Natural killer cell (primary cell): ENCODE measurements around the gene HDAC4. TPM values are rescaled to one million over a fixed set of nuclear protein-coding genes. Genes with fewer than 3 reads are reported as not detected.

Experiments used
- ATAC-seq, 3 donors: fragments of 150-1000 bp in 2 of 3; fragments of 200-7000 bp in 1 of 3; cut with Tn5 transposase; 1 replicate in 1 of 3; 2 replicates in 2 of 3; pipeline ENCODE4 v1.10.0; 2021; ENCODE audit warnings: mild to moderate bottlenecking in 2 of 3, moderate library complexity in 2 of 3
- DNase-seq, 2 donors: peaks; one replicate each; pipeline versions ENCODE4 v3.0.0 to v3.0.0-alpha.2; 2013 to 2021; ENCODE audit warnings: mixed read lengths in 1 of 2
- H3K27ac ChIP-seq: one replicate; pipeline ENCODE4 v1.5.1; 2013; ENCODE audit warnings: mild to moderate bottlenecking, low read length
- H3K27me3 ChIP-seq: one replicate; pipeline ENCODE4 v1.6.1; 2013; ENCODE audit warnings: low read length; ENCODE audit not compliant: control insufficient read depth, insufficient read depth
- H3K36me3 ChIP-seq: one replicate; pipeline ENCODE4 v1.6.1; 2013; ENCODE audit warnings: low read length; ENCODE audit not compliant: control insufficient read depth, insufficient read depth
- H3K4me1 ChIP-seq: one replicate; pipeline ENCODE4 v1.6.1; 2013; ENCODE audit warnings: low read length; ENCODE audit not compliant: control insufficient read depth, insufficient read depth
- H3K4me3 ChIP-seq: one replicate; pipeline ENCODE4 v1.5.1; 2013; ENCODE audit warnings: low read length
- H3K9me3 ChIP-seq: one replicate; pipeline ENCODE4 v1.6.1; 2013; ENCODE audit warnings: low read length; ENCODE audit not compliant: control insufficient read depth, insufficient read depth
- H3K27ac Mint-ChIP-seq, 2 donors: one replicate each; pipeline ENCODE4 v1.8.0; 2022; ENCODE audit warnings: mild to moderate bottlenecking in 2 of 2, mixed read lengths in 2 of 2, moderate library complexity in 1 of 2
- H3K27me3 Mint-ChIP-seq, 2 donors: one replicate each; pipeline ENCODE4 v1.8.0; 2022; ENCODE audit warnings: low read depth in 2 of 2, mixed read lengths in 2 of 2
- H3K36me3 Mint-ChIP-seq: one replicate; pipeline ENCODE4 v1.8.0; 2022; ENCODE audit warnings: mixed read lengths
- H3K4me1 Mint-ChIP-seq, 2 donors: one replicate each; pipeline ENCODE4 v1.8.0; 2022; ENCODE audit warnings: mixed read lengths in 2 of 2
- H3K4me3 Mint-ChIP-seq: one replicate; pipeline ENCODE4 v1.8.0; 2022; ENCODE audit warnings: mild to moderate bottlenecking, moderate library complexity, mixed read lengths
- H3K9me3 Mint-ChIP-seq, 2 donors: one replicate each; pipeline ENCODE4 v1.8.0; 2022; ENCODE audit warnings: mixed read lengths in 2 of 2
- CTCF ChIP-seq: fragments of 200-600 bp; IDR thresholded peaks from one replicate; pipeline ENCODE4 v1.8.0; 2022; ENCODE audit warnings: antibody characterized with exemption
- WGBS: methylation state at CpG from one replicate; pipeline ENCODE4 v1.1.7; 2013; ENCODE audit warnings: missing lambda C conversion rate; ENCODE audit not compliant: insufficient coverage; 5-methylcytosine and 5-hydroxymethylcytosine counted together
- intact Hi-C: fragments of 100-400 bp; cut with micrococcal nuclease; formaldehyde crosslinking; loops from one replicate; pipeline ENCODE4 v1.14.2; 2022
- total RNA-seq, 4 donors: library from RNA; stranded (reverse); fragments of 120-200 nt in 1 of 4; gene quantifications; one replicate each; pipeline versions ENCODE4 v1.2.3 to v1.2.4, GENCODE V29; 2013 to 2022

HDAC4 gene
- total RNA-seq, 3 donors from 2014 or later (not counting 1 experiment from before 2014, with no cell fraction given): 74.9 to 105 (median 100) TPM

- Mint-ChIP-seq H3K9me3 (no peaks in the 10 kb centered on the region), H3K27ac (no peak overlapping the region), H3K27me3 (peaks cover 15 to 32% of the 10 kb centered on the region in 2 donors), H3K4me1 (no peaks in the 10 kb centered on the region), H3K36me3 (no peaks in the 10 kb centered on the region), H3K4me3 (no peak overlapping the region)
- Histone ChIP-seq H3K36me3 (no peaks in the 10 kb centered on the region), H3K27ac (no peak overlapping the region), H3K27me3 (no peaks in the 10 kb centered on the region), H3K4me1 (no peaks in the 10 kb centered on the region), H3K9me3 (no peaks in the 10 kb centered on the region), H3K4me3 (no peak overlapping the region)
- WGBS: 90% methylated on average over 10 of the region's 10 CpGs
- intact Hi-C loops: no loop called here
- DNase-seq (no peak), ATAC-seq (no peak)
- no peak for TF ChIP-seq CTCF
Measured at GRCh38 chr2:239425631-239426030, 24.8 kb upstream of the HDAC4 start.

DNA sequence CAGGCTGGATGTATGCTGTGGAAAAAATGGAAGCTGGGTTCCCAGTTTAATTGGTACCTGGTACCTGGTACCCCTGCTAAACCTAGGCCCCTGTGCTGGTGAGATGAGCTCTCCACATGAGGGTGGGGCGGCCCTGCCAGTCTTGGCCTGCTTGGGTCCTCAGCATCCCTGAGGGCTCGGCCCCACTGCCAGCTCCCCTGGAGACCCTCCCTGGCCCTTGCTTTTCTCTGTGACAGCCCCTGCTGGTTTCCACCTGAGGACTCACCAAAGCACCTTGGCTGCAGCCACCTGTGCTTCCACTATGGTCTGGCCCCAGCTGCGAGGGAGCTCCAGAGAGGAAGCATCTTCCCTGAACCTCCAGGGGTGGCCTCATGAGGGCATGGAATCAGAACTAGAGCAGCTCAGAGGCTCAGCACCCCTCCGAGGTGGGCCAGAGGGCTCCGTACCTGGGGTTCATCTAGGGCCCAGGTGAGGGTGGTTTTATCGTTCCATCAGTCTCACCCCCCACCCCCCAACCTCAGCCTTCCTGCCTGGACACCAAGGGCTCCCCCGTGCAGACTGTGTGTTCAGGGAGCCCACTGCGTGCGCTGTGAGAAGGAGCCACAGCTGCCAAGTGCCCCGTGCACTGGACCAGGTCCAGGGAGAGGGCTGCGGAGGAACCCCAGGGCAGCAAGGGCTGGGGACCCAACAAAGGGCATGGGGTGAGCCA, 23.7 kb upstream of the HDAC4 start:
- Histone ChIP-seq H3K36me3 (no peaks in the 10 kb centered on the region), H3K4me1 (no peaks in the 10 kb centered on the region), H3K9me3 (no peaks in the 10 kb centered on the region), H3K27me3 (no peaks in the 10 kb centered on the region), H3K4me3 (no peak overlapping the region), H3K27ac (no peak overlapping the region)
- H3K4me3 Mint-ChIP-seq: no peak overlapping the region
- no peak for DNase-seq
- TF ChIP-seq CTCF: no peak
- no peak for ATAC-seq
- H3K9me3 Mint-ChIP-seq: no peaks in the 10 kb centered on the region
- peaks cover 17 to 43% of the 10 kb centered on the region in 2 donors for H3K27me3 Mint-ChIP-seq
- no peaks in the 10 kb centered on the region for H3K36me3 Mint-ChIP-seq
- no peak overlapping the region for H3K27ac Mint-ChIP-seq
- intact Hi-C loops: no loop called here
- H3K4me1 Mint-ChIP-seq: no peaks in the 10 kb centered on the region
- 82% methylated on average over 9 of the region's 11 CpGs for WGBS

DNA sequence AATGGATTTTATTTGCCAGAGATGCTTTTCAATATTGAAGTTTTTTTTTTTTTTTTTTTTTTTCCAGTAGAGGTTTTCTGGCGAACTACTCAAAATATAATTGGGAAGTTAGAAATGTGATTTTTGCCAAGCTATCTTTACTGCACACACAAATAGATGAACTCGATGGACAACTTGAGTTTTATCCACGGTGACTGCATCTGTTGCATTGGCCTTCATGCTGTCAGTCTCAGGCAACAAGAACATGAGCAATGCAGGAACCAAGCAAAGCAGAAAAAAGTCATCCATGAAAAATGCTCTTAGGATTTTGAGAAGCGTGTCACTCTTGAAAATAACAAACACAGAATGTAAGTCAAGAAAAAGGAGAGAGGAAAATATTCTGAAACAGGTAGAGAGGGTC, 22.7 kb upstream of the HDAC4 start:
- no peak for DNase-seq
- no peaks in the 10 kb centered on the region for H3K36me3 ChIP-seq
- no peaks in the 10 kb centered on the region for H3K4me1 Mint-ChIP-seq
- ATAC-seq: no peak
- intact Hi-C loops: no loop called here
- no peaks in the 10 kb centered on the region for H3K27me3 ChIP-seq
- WGBS: 89% methylated on average over 3 of the region's 4 CpGs
- peaks cover 23 to 45% of the 10 kb centered on the region in 2 donors for H3K27me3 Mint-ChIP-seq
- H3K36me3 Mint-ChIP-seq: no peaks in the 10 kb centered on the region
- no peak overlapping the region for H3K4me3 ChIP-seq
- no peak overlapping the region for H3K27ac ChIP-seq
- no peaks in the 10 kb centered on the region for H3K9me3 ChIP-seq
- H3K27ac Mint-ChIP-seq: no peak overlapping the region
- H3K9me3 Mint-ChIP-seq: no peaks in the 10 kb centered on the region
- no peaks in the 10 kb centered on the region for H3K4me1 ChIP-seq
- H3K4me3 Mint-ChIP-seq: no peak overlapping the region
- TF ChIP-seq CTCF: no peak

- H3K27me3 ChIP-seq: no peaks in the 10 kb centered on the region
- ATAC-seq (no peak), DNase-seq (no peak)
- Mint-ChIP-seq H3K4me3 (no peak overlapping the region), H3K27me3 (peaks cover 31 to 45% of the 10 kb centered on the region in 2 donors), H3K9me3 (no peaks in the 10 kb centered on the region), H3K36me3 (no peaks in the 10 kb centered on the region), H3K27ac (no peak overlapping the region), H3K4me1 (no peaks in the 10 kb centered on the region)
- H3K4me3 ChIP-seq: no peak overlapping the region
- H3K9me3 ChIP-seq: no peaks in the 10 kb centered on the region
- no peak for TF ChIP-seq CTCF
- no peak overlapping the region for H3K27ac ChIP-seq
- WGBS: 83% methylated on average over 3 of the region's 4 CpGs
- no peaks in the 10 kb centered on the region for H3K4me1 ChIP-seq
- intact Hi-C loops: no loop called here
- H3K36me3 ChIP-seq: no peaks in the 10 kb centered on the region
Measured at GRCh38 chr2:239421851-239422250, 21.0 kb upstream of the HDAC4 start.
